ENCODE results near the gene KCP.

Gene KCP

GRCh38 chr7:128838981-128839731, 71.4 kb downstream of the KCP start:
- no peak for DNase-seq (ENCODE audit: low read depth)

GRCh38 chr7:128838109-128838779, 72.3 kb downstream of the KCP start:
- DNase-seq (ENCODE audit: low read depth), result no peak

GRCh38 chr7:128837521-128837921, 73.0 kb downstream of the KCP start:
- DNase-seq (ENCODE audit: low read depth), result no peak

- DNase-seq (ENCODE audit: low read depth), result no peak
Observed at GRCh38 chr7:128836729-128837348, 73.7 kb downstream of the KCP start.

GRCh38 chr7:128835790-128836641, 74.5 kb downstream of the KCP start:
- DNase-seq (ENCODE audit: low read depth), result no peak

- DNase-seq (ENCODE audit: low read depth), result no peak
Observed at GRCh38 chr7:128835231-128835751, 75.2 kb downstream of the KCP start.

- peak; percentile 43 for DNase-seq (ENCODE audit: low read depth)
Observed at GRCh38 chr7:128833946-128834325, 76.6 kb downstream of the KCP start.

GRCh38 chr7:128833148-128833945, 77.2 kb downstream of the KCP start:
- peak; percentile 87 for DNase-seq (ENCODE audit: low read depth)

- no peak for DNase-seq (ENCODE audit: low read depth)
Observed at GRCh38 chr7:128832880-128833147, 77.7 kb downstream of the KCP start.

- DNase-seq (ENCODE audit: low read depth), result no peak
Observed at GRCh38 chr7:128831994-128832879, 78.3 kb downstream of the KCP start.

GRCh38 chr7:128831178-128831993, 79.1 kb downstream of the KCP start:
- peak; percentile 50 for DNase-seq (ENCODE audit: low read depth)

- peak; percentile 41 for DNase-seq (ENCODE audit: low read depth)
Observed at GRCh38 chr7:128830231-128831177, 80.0 kb downstream of the KCP start, which contains the start of gene FLNC. TSS of gene FLNC (plus strand) at chr7:128830406. CDS start at chr7:128830638, 232 bp downstream.

GRCh38 chr7:128829391-128830166, 80.9 kb downstream of the KCP start:
- no peak for DNase-seq (ENCODE audit: low read depth)

GRCh38 chr7:128827971-128828711, 82.4 kb downstream of the KCP start:
- DNase-seq (ENCODE audit: low read depth), result peak; percentile 34

- DNase-seq (ENCODE audit: low read depth), result peak; percentile 95
Observed at GRCh38 chr7:128827248-128827958, 83.1 kb downstream of the KCP start.

GRCh38 chr7:128826916-128827247, 83.6 kb downstream of the KCP start:
- DNase-seq (ENCODE audit: low read depth), result no peak

Data from fibroblast of the conjunctiva (primary cell).